Thyroid gland (tissue), 4 donors: ENCODE measurements around the gene GPR42.

ENCODE experiments used
- POLR2A ChIP-seq, 2 donors: fragments of 450-650 bp; IDR thresholded peaks; one replicate each; pipeline ENCODE4 v1.6.1; 2017; ENCODE audit warnings: antibody characterized with exemption in 2 of 2, mild to moderate bottlenecking in 2 of 2, moderate library complexity in 1 of 2
- TF ChIP-seq, protein P1 (sequence below), 6 experiments: fragments of 200-600 bp in 3 of 6; fragments of 450-650 bp in 3 of 6; sonication (generic) in 3 of 6; IDR thresholded peaks; one replicate each; pipeline ENCODE4 v1.5.1; 2016 to 2019; ENCODE audit warnings: antibody characterized with exemption in 6 of 6, mild to moderate bottlenecking in 2 of 6, inconsistent platforms in 1 of 6, moderate library complexity in 1 of 6

DNA sequence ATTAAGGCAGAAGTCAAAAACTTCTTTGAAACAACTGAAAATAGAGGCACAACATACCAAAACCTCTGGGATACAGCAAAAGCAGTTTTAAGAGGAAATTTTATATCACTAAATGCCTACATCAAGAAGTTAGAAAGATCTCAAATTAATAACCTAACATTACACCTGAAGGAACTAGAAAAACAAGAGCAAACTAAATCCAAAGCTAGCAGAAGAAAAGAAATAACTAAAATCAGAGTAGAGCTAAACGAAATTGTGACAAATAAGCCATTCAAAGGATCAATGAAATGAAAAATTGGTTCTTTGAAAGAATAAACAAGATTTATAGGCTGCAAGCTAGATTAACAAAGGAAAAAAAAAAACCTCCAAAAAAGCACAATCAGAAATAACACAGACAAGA, 2.5 kb upstream of the GPR42 start:
- TF ChIP-seq, protein P1, sequence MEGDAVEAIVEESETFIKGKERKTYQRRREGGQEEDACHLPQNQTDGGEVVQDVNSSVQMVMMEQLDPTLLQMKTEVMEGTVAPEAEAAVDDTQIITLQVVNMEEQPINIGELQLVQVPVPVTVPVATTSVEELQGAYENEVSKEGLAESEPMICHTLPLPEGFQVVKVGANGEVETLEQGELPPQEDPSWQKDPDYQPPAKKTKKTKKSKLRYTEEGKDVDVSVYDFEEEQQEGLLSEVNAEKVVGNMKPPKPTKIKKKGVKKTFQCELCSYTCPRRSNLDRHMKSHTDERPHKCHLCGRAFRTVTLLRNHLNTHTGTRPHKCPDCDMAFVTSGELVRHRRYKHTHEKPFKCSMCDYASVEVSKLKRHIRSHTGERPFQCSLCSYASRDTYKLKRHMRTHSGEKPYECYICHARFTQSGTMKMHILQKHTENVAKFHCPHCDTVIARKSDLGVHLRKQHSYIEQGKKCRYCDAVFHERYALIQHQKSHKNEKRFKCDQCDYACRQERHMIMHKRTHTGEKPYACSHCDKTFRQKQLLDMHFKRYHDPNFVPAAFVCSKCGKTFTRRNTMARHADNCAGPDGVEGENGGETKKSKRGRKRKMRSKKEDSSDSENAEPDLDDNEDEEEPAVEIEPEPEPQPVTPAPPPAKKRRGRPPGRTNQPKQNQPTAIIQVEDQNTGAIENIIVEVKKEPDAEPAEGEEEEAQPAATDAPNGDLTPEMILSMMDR (IDR thresholded peaks at IDR 0.05) = no peak
- TF ChIP-seq POLR2A (IDR thresholded peaks at IDR 0.05) = no peak
